Measurements from ENCODE around the gene ATP5PO. TPM values are rescaled to one million over a fixed set of nuclear protein-coding genes. Genes with fewer than 3 reads are reported as not detected.

Gene ATP5PO
- polyA plus RNA-seq, 3 donors = 311 to 408 (median 354) TPM

Other genes with a start within 250 kb of the ATP5PO start
- 100 to 1,000 TPM; 110 to 125 (median 124) TPM for gene MRPS6, start 157.8 kb upstream of the ATP5PO start, polyA plus RNA-seq (ENCODE audit: insufficient read length in 3 of 3)
- 10 to 100 TPM; 34.9 to 44.8 (median 37.4) TPM for gene SLC5A3, start 157.8 kb upstream of the ATP5PO start, polyA plus RNA-seq (ENCODE audit: insufficient read length in 3 of 3)

Measured in renal pelvis (tissue), 3 donors.